OCI-LY1 (cell line): ENCODE measurements around the gene PTPRQ.

Experiments used
- H2AFZ ChIP-seq: fragments of 200-600 bp; sonication (generic), shearing (Covaris generic); 2 replicates; pipeline ENCODE4 v1.6.0; 2014; ENCODE audit warnings: antibody characterized with exemption, mild to moderate bottlenecking, low read length
- H3F3A ChIP-seq: fragments of 200-600 bp; sonication (generic), shearing (Covaris generic); 2 replicates; pipeline ENCODE4 v1.6.0; 2014; ENCODE audit warnings: mild to moderate bottlenecking, antibody characterized with exemption, low read length, moderate library complexity; ENCODE audit not compliant: insufficient read depth
- H3K27ac ChIP-seq: fragments of 200-600 bp; sonication (generic); 2 replicates; pipeline ENCODE4 v1.5.1; 2014; ENCODE audit warnings: low read length, mixed run types, mild to moderate bottlenecking, low read depth; ENCODE audit not compliant: poor library complexity, severe bottlenecking
- H3K27me3 ChIP-seq: fragments of 200-600 bp; sonication (generic); 2 replicates; pipeline ENCODE4 v1.6.0; 2014; ENCODE audit warnings: antibody characterized with exemption, mild to moderate bottlenecking, low read length, moderate library complexity; ENCODE audit not compliant: insufficient read depth
- H3K36me3 ChIP-seq: fragments of 200-600 bp; sonication (generic); 2 replicates; pipeline ENCODE4 v1.6.1; 2014; ENCODE audit warnings: mild to moderate bottlenecking, antibody characterized with exemption, low read length, moderate library complexity, mixed read lengths; ENCODE audit not compliant: insufficient read depth
- H3K4me1 ChIP-seq: fragments of 200-600 bp; sonication (generic); 2 replicates; pipeline ENCODE4 v1.5.1; 2014; ENCODE audit warnings: mild to moderate bottlenecking, low read length, moderate library complexity; ENCODE audit not compliant: insufficient read depth, severe bottlenecking
- H3K4me2 ChIP-seq: fragments of 200-600 bp; sonication (generic), shearing (Covaris generic); 2 replicates; pipeline ENCODE4 v1.6.1; 2014; ENCODE audit warnings: low read length
- H3K4me3 ChIP-seq: fragments of 200-600 bp; sonication (generic); 2 replicates; pipeline ENCODE4 v1.5.1; 2014; ENCODE audit warnings: low read length, low read depth, mild to moderate bottlenecking, mixed read lengths; ENCODE audit not compliant: poor library complexity, severe bottlenecking
- H3K79me2 ChIP-seq: fragments of 200-600 bp; shearing (Covaris generic); 2 replicates; pipeline ENCODE4 v1.6.1; 2016; ENCODE audit warnings: mixed run types, low read length, mixed read lengths; ENCODE audit not compliant: insufficient read depth
- H3K9ac ChIP-seq: fragments of 200-600 bp; sonication (generic), shearing (Covaris generic); 2 replicates; pipeline ENCODE4 v1.6.1; 2014; ENCODE audit warnings: mild to moderate bottlenecking, low read length, mixed read lengths
- H3K9me2 ChIP-seq: fragments of 200-600 bp; sonication (generic), shearing (Covaris generic); 2 replicates; pipeline ENCODE4 v1.6.1; 2014; ENCODE audit warnings: low read depth, mild to moderate bottlenecking, low read length, mixed read lengths
- H3K9me3 ChIP-seq: fragments of 200-600 bp; shearing (Covaris generic); 2 replicates; pipeline ENCODE4 v1.6.1; 2014; ENCODE audit warnings: low read length, mixed read lengths
- H4K20me1 ChIP-seq: fragments of 200-600 bp; sonication (generic), shearing (Covaris generic); 2 replicates; pipeline ENCODE4 v1.6.0; 2016; ENCODE audit warnings: mild to moderate bottlenecking, low read length; ENCODE audit not compliant: insufficient read depth
- CTCF ChIP-seq: fragments of 200-600 bp; sonication (generic), shearing (Covaris generic); IDR thresholded peaks from 2 replicates; pipeline ENCODE4 v1.5.1; 2017; ENCODE audit warnings: mild to moderate bottlenecking, antibody characterized with exemption, low read length, moderate library complexity, mixed read lengths
- EZH2 ChIP-seq: fragments of 200-600 bp; sonication (generic), shearing (Covaris generic); IDR thresholded peaks from 2 replicates; pipeline ENCODE4 v1.8.0; 2017; ENCODE audit warnings: borderline replicate concordance, mixed run types, mild to moderate bottlenecking, antibody characterized with exemption, low read length, moderate library complexity, mixed read lengths

PTPRQ gene

GRCh38 chr12:80681786-80682185 is 237.8 kb downstream of the PTPRQ start:
- Histone ChIP-seq H3K27me3 (no peaks in the 10 kb centered on the region), H3K9ac (no peak overlapping the region), H3K4me2 (no peak overlapping the region), H4K20me1 (no peaks in the 10 kb centered on the region), H3K4me1 (no peaks in the 10 kb centered on the region), H3K27ac (no peak overlapping the region), H3K79me2 (no peaks in the 10 kb centered on the region), H3K9me3 (no peaks in the 10 kb centered on the region), H3K4me3 (no peak overlapping the region), H2AFZ (no peak overlapping the region), H3K9me2 (no peaks in the 10 kb centered on the region), H3K36me3 (no peaks in the 10 kb centered on the region), H3F3A (no peaks in the 10 kb centered on the region)
- TF ChIP-seq CTCF (no peak), EZH2 (no peak)

GRCh38 chr12:80684077-80684495 is 240.1 kb downstream of the PTPRQ start:
- Histone ChIP-seq H3K36me3 (no peaks in the 10 kb centered on the region), H3K9ac (no peak overlapping the region), H3K4me3 (no peak overlapping the region), H3F3A (no peaks in the 10 kb centered on the region), H2AFZ (no peak overlapping the region), H3K79me2 (no peaks in the 10 kb centered on the region), H4K20me1 (no peaks in the 10 kb centered on the region), H3K4me2 (no peak overlapping the region), H3K27me3 (no peaks in the 10 kb centered on the region), H3K9me2 (no peaks in the 10 kb centered on the region), H3K9me3 (no peaks in the 10 kb centered on the region), H3K27ac (no peak overlapping the region), H3K4me1 (no peaks in the 10 kb centered on the region)
- TF ChIP-seq EZH2 (no peak), CTCF (no peak)

GRCh38 chr12:80690090-80690489 is 246.1 kb downstream of the PTPRQ start:
- no peaks in the 10 kb centered on the region for H3K4me1 ChIP-seq
- no peak for TF ChIP-seq EZH2
- no peak for TF ChIP-seq CTCF
- H3K4me3 ChIP-seq = no peak overlapping the region
- H3K27ac ChIP-seq = no peak overlapping the region
- H3K9me3 ChIP-seq = no peaks in the 10 kb centered on the region
- H3F3A ChIP-seq = no peaks in the 10 kb centered on the region
- no peak overlapping the region for H2AFZ ChIP-seq
- no peaks in the 10 kb centered on the region for H4K20me1 ChIP-seq
- no peaks in the 10 kb centered on the region for H3K9me2 ChIP-seq
- no peak overlapping the region for H3K9ac ChIP-seq
- H3K4me2 ChIP-seq = no peak overlapping the region
- H3K79me2 ChIP-seq = no peaks in the 10 kb centered on the region
- H3K36me3 ChIP-seq = no peaks in the 10 kb centered on the region
- no peaks in the 10 kb centered on the region for H3K27me3 ChIP-seq
